Measurements from ENCODE around the gene ITGB1BP1. TPM values are rescaled to one million over a fixed set of nuclear protein-coding genes. Genes with fewer than 3 reads are reported as not detected.

Gene ITGB1BP1
- total RNA-seq, 1 donor from 2014 or later, result 59.3 TPM

DNA sequence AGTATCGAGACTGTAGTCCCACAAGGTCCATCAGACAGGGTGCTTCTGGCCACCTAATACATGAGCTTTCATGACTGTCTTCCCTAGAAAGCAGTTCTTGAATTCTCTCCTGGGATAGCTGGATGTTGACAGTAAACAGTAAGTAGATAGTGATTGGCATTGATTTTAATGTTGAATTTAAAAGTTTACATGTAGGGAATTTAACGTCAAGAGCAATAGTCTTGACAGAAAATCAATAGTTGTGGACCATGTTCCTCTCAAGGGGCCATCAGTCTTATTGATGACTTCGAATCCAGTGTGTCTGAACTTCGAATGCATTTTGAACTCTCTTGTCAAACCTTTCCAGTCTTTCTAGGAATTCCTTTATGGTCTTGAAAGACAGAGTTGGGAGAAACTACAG is 63.9 kb downstream of the ITGB1BP1 start:
- no peak overlapping the region for H3K4me3 Mint-ChIP-seq
- H3K36me3 Mint-ChIP-seq (ENCODE audit: low read depth), result peaks cover 28% of the 10 kb centered on the region
- no peak overlapping the region for H3K27ac Mint-ChIP-seq (ENCODE audit: unreplicated experiment)
- no peak for TF ChIP-seq CTCF (conservative IDR thresholded peaks at IDR 0.05)
- H3K9me3 Mint-ChIP-seq, result no peaks in the 10 kb centered on the region
- H3K27me3 Mint-ChIP-seq (ENCODE audit: low read depth), result no peaks in the 10 kb centered on the region
- DNase-seq (ENCODE audit: low read depth, low spot score), result no peak
- peaks cover 24% of the 10 kb centered on the region for H3K4me1 Mint-ChIP-seq

- no peak for TF ChIP-seq CTCF (conservative IDR thresholded peaks at IDR 0.05)
- no peak for DNase-seq (ENCODE audit: low read depth, low spot score)
- peaks cover 24% of the 10 kb centered on the region for H3K4me1 Mint-ChIP-seq
- H3K36me3 Mint-ChIP-seq (ENCODE audit: low read depth), result peaks cover 28% of the 10 kb centered on the region
- H3K27ac Mint-ChIP-seq (ENCODE audit: unreplicated experiment), result no peak overlapping the region
- H3K9me3 Mint-ChIP-seq, result no peaks in the 10 kb centered on the region
- no peak overlapping the region for H3K4me3 Mint-ChIP-seq
- H3K27me3 Mint-ChIP-seq (ENCODE audit: low read depth), result no peaks in the 10 kb centered on the region
Measured at GRCh38 chr2:9358846-9359245, 64.5 kb downstream of the ITGB1BP1 start.

GRCh38 chr2:9356261-9356660 is 67.1 kb downstream of the ITGB1BP1 start:
- Mint-ChIP-seq H3K4me3 (no peak overlapping the region), H3K27ac (ENCODE audit: unreplicated experiment) (no peak overlapping the region), H3K4me1 (peaks cover 24% of the 10 kb centered on the region), H3K27me3 (ENCODE audit: low read depth) (no peaks in the 10 kb centered on the region), H3K36me3 (ENCODE audit: low read depth) (peaks cover 36% of the 10 kb centered on the region), H3K9me3 (no peaks in the 10 kb centered on the region)
- DNase-seq (ENCODE audit: low read depth, low spot score), result no peak
- no peak for TF ChIP-seq CTCF (conservative IDR thresholded peaks at IDR 0.05)

DNA sequence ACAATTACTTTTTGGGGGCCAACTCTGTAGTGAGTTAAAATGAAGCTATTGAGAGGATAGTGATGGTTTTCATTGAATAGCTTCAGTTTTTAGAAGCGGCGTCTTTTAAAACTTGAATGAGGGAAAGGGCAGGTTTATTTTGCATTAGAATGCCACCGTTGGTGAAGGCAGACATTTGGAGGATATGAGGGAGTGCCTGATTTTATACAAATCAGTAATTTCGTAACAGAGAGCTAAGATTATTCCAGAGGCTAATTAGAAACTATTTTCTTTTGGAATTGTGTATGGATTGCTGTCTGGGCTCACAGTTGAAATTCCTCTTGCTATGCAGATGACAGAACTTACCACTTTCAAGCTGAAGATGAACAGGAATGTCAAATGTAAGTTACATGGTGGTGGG is 67.6 kb downstream of the ITGB1BP1 start:
- Mint-ChIP-seq H3K36me3 (ENCODE audit: low read depth) (peaks cover 35% of the 10 kb centered on the region), H3K27ac (ENCODE audit: unreplicated experiment) (no peak overlapping the region), H3K27me3 (ENCODE audit: low read depth) (no peaks in the 10 kb centered on the region), H3K9me3 (no peaks in the 10 kb centered on the region), H3K4me3 (peak overlapping the region; percentile 2), H3K4me1 (peaks cover 24% of the 10 kb centered on the region)
- no peak for DNase-seq (ENCODE audit: low read depth, low spot score)
- TF ChIP-seq CTCF (conservative IDR thresholded peaks at IDR 0.05), result no peak

DNA sequence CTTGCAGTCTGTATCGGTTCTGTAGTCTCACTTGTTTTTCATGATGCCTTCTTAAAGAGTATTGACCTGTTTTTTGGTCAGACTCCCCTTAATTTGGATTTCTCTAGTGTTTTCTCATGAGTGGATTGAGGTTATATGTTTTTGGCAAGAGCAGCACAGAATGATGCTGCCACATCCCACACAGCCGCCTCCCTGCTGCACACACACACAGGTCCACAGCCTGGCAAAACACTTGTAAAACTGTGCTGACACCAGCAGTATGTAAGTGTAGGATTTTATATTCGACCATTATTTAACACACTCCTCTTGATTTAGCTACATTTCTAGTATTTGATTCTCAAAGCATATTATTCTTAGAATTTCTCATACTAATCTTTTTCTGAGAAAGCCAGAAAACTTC is 68.1 kb downstream of the ITGB1BP1 start:
- Mint-ChIP-seq H3K4me3 (no peak overlapping the region), H3K36me3 (ENCODE audit: low read depth) (peaks cover 37% of the 10 kb centered on the region), H3K9me3 (no peaks in the 10 kb centered on the region), H3K27me3 (ENCODE audit: low read depth) (no peaks in the 10 kb centered on the region), H3K4me1 (peaks cover 24% of the 10 kb centered on the region), H3K27ac (ENCODE audit: unreplicated experiment) (no peak overlapping the region)
- no peak for DNase-seq (ENCODE audit: low read depth, low spot score)
- no peak for TF ChIP-seq CTCF (conservative IDR thresholded peaks at IDR 0.05)

DNA sequence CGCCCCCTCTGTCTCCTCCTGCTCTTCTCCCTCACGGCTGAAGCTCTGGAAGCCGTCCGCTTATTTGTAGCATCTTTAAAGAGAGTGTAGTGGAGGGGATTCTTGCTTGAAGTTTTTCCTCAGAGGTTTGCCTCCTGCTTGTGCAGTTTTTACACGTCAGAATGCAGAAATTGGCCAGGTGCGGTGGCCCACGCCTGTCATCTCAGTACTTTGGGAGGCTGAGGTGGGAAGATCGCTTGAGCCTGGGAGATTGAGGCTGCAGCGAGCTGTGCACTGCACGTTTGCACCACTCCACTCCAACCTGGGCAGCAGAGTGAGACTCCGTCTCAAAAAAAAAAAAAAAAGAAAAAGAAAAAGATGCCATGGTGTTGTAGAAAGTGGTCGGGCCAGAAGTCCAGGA is 69.0 kb downstream of the ITGB1BP1 start:
- H3K27ac Mint-ChIP-seq (ENCODE audit: unreplicated experiment), result no peak overlapping the region
- no peak for TF ChIP-seq CTCF (conservative IDR thresholded peaks at IDR 0.05)
- H3K27me3 Mint-ChIP-seq (ENCODE audit: low read depth), result no peaks in the 10 kb centered on the region
- DNase-seq (ENCODE audit: low read depth, low spot score), result no peak
- H3K4me3 Mint-ChIP-seq, result no peak overlapping the region
- H3K36me3 Mint-ChIP-seq (ENCODE audit: low read depth), result peaks cover 33% of the 10 kb centered on the region
- no peaks in the 10 kb centered on the region for H3K9me3 Mint-ChIP-seq
- H3K4me1 Mint-ChIP-seq, result peaks cover 24% of the 10 kb centered on the region
